KG1 (cell line): ENCODE results near the gene TGM5.
A peak's percentile ranks its signal among the peaks of the same experiment; 100 is the strongest.
"Not testable (repeated sequence)": the region's sequence is repeated elsewhere in the genome, so short reads cannot be mapped to it uniquely, and the experiment has no call there.

Experiments used
- DNase-seq: peaks from one replicate; lab custom pipeline; 2025; lab: John Stamatoyannopoulos, UW

TGM5 gene

GRCh38 chr15:43244092-43244491, 22.6 kb downstream of the TGM5 start:
- DNase-seq, result no peak

DNA sequence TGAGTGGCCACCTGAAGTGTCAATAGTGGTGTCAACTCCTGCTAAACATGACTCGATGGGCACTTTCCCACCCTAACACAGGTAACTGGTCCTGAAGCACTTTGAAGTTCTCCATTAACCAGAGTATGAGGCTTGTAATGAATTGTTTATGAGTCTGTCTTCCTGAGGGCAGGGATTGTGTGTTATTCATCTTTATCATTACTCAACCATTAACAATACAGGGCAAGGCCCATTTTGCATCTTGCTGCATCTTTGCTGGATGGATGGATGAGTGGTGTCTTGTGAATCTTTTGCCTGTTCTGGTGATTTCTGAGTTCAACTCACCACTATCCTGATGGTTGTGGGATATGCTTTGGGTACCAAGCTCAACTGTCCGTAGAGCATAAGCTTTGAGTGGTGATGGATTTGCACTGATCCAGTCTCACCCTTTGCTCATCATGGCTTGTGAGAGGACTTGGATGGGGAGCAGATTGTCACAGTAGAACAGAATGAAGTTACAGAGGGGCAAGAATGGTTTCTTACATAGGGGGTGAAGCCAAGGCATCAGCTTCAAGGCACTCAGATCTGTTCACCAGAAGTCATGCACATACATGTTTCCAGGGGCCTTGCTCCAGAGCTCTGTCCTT, 23.6 kb downstream of the TGM5 start:
- no peak for DNase-seq

GRCh38 chr15:43242616-43243015, 24.1 kb downstream of the TGM5 start:
- no peak for DNase-seq

DNA sequence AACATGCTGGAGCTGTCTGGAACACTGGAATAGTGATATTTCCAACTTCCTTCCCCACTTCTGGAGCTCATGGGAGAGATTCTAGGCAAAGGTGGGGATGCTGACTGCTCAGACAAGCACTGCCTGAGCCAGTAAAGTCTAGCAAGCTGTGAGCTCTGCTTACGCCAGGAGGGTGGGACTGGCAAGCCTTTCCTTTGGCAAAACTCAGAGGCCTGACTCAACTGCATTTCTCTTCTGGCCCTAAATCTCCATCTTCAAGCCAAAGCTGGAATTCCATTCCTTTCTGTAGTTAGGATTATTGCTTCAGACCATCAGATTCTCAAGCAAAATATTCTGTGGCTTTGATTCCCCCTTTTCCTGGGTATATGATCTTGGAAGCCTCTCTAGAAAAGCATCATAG, 25.6 kb downstream of the TGM5 start:
- no peak for DNase-seq

- peak; percentile 76 for DNase-seq
Observed at GRCh38 chr15:43239732-43240491, 26.8 kb downstream of the TGM5 start.

DNA sequence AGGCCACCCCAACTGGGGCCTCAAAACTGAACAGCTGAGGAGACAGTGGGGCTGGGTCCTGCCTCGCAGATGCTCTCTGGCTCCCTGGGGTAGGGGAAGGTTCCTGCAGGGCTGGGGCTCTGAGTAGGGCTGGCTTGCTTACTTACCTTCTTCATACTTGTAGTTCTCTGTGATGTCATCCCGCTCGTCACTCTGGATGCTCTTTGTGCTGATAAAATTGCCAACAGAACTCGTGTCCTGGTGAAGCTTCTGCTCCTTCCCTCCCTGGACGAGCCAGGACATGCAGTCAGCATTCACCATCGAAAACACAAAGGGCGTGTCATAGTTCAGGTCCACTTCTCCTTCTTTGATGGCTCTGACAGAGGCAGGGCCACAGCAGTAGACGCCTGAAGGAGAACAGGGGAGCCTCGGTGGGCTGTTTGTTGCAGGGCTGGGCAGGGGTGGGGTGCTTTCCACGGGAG, 28.0 kb downstream of the TGM5 start:
- DNase-seq, result no peak

DNA sequence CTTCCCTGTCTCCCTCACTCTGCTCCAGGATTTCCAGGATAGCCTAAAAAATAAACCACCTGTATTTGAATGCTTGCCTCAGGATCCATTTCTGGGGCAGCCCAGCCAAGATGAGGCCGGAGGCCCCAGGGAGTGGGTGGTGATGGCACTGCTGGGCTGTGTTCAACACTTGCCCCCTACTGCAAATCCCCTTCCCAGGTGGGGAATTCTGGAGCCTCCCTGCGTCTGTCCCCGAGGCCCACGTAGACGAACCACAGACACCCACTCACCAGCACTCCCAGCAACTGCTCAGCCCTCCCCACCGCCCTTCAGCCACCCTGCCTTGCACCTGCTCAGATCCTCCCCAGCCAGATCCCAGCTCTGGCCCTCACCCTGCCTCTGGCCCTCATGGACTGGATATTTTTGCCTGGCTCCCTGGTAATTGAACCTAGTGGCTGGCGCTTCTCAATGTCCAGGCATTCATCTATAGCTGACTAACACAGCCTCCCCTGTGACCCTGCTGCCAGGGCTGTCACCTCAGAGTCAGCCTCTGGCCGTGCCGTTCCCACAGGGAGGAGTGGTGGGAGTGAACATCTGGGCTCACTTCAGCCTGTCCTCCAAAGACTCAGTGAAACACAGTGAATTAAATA, 28.8 kb downstream of the TGM5 start:
- DNase-seq, result no peak

GRCh38 chr15:43235536-43235935, 31.2 kb downstream of the TGM5 start:
- no peak for DNase-seq

- DNase-seq, result no peak
Observed at GRCh38 chr15:43232289-43232874, 34.3 kb downstream of the TGM5 start.

DNA sequence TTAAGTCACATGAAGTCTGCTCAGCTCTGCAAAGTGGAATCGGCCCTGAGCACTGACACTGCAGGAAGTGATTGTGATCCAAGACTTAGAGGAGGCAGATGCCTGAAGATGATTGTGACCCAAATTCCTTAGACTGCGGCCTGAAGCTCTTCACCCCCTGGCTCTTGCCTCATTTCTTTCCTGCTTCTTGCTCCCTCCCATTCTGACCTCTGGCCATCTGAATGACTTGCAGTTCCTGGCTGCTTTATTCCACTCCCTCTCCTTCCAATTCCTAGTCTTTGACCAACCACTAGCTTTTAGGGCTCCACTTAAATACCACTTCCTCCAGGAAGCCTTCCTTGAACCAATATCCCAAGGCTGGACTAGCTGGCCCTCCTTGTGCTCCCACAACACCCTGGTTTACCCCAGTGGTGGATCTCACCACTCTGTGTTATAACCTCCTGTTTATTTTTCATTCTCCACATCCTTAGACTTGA, 36.0 kb downstream of the TGM5 start:
- DNase-seq, result no peak

DNA sequence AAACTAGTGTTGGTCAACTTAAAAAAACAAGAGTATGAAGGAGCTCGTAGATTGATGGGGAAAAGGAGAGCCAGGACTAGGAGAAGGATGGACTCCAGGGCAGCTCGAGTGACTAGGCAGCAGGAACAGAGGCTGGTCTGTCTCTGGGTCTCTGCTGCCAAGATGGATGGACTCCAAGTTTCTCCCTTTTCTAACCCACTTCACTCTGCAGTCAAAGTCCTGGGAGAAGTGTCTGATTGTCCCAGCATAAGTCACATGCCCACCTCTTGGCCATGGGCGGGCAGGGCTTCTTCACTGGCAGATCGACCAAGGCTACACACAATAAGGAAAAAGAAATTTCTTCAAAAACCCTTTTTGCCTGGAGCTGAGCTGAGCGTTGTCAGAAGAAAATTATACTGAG, 36.8 kb downstream of the TGM5 start:
- no peak for DNase-seq

DNA sequence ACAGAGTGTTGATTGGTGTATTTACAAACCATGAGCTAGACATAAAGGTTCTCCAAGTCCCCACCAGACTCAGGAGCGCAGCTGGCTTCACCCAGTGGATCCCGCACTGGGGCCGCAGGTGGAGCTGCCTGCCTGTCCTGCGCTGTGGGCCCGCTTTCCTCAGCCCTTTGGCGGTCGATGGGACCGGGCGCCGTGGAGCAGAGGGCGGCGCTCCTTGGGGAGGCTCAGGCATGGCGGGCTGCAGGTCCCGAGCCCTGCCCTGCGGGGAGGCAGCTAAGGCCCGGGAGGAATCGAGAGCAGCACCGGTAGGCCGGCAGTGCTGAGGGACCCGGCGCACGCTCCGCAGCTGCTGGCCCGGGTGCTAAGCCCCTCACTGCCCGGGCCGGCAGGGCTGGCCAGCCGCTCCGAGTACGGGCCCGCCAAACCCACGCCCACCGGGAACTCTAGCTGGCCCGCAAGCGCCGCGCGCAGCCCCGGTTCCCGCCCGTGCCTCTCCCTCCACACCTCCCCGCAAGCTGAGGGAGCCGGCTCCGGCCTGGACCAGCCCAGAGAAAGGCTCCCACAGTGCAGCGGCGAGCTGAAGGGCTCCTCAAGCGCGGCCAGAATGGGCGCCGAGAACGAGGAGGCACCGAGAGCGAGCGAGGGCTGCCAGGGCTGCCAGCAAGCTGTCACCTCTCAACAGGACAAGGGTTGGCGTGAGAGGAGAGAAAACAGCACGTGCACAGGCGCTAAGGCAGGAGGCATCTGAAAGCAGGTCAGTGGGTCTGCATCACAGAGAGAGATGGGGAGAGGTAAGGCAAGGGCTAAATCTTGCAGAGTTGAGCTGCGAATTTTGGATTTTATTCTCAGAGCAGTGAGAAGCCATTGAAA, 40.1 kb downstream of the TGM5 start:
- no peak for DNase-seq

GRCh38 chr15:43225950-43226255, 40.8 kb downstream of the TGM5 start:
- not testable (repeated sequence) for DNase-seq

- peak; percentile 93 for DNase-seq
Observed at GRCh38 chr15:43225201-43225949, 41.4 kb downstream of the TGM5 start.

- DNase-seq, result no peak
Observed at GRCh38 chr15:43221422-43221821, 45.3 kb downstream of the TGM5 start.

DNA sequence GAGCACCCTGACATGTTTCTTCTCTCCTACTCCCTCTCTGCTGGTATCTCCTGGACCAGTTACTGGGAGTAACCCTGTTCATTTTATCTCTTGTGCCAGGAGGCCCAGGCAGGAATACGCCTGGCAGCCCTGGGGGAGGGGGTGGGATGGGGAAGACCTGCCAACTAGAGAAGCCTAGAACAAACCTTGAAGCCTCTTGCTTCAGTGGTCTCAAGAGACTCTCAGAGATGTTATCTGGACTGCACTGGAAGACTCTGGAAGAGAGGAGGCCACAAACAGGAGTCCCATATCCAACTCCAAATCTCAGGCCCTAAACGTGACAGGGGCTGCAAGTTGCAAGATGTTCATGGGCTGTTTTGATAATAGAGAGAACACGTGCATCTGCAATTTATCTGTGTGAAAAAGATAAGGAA, 45.7 kb downstream of the TGM5 start, which contains the start of gene EPB42:
Gene EPB42 (minus strand): TSS at position 28 of the 413 bp plus-strand sequence. CDS start 193 bp downstream, outside the sequence.
- no peak for DNase-seq

- no peak for DNase-seq
Observed at GRCh38 chr15:43219929-43220928, 46.5 kb downstream of the TGM5 start.

- no peak for DNase-seq
Observed at GRCh38 chr15:43218908-43219706, 47.6 kb downstream of the TGM5 start.

- no peak for DNase-seq
Observed at GRCh38 chr15:43215961-43216360, 50.8 kb downstream of the TGM5 start.
